T-helper 17 cell (primary cell): ENCODE results near the gene ORC6. TPM values are rescaled to one million over a fixed set of nuclear protein-coding genes. Genes with fewer than 3 reads are reported as not detected.

Experiments
- total RNA-seq, 4 donors: library from RNA in 2 of 4; stranded (reverse) in 2 of 4; gene quantifications; one replicate each; pipeline ENCODE4 v1.2.3 and lab custom pipeline; 2022 to 2026

Gene ORC6
- total RNA-seq, 2 donors from 2014 or later: 4.4 to 7.8 TPM

Other genes starting within 250 kb of the ORC6 start
- 1 to 10 TPM; 1.6 to 4.0 TPM for gene SHCBP1, start 68.3 kb upstream of the ORC6 start, total RNA-seq
- 10 to 100 TPM; 37.6 to 43.7 TPM for gene VPS35, start 481 bp upstream of the ORC6 start, total RNA-seq
- gene MYLK3, start 58.7 kb downstream of the ORC6 start, total RNA-seq: not detected
- gene C16orf87, start 141.5 kb downstream of the ORC6 start, total RNA-seq: 10 to 100 TPM; 12.4 to 20.3 TPM
- under 1 TPM; 0.23 to 0.60 TPM for gene GPT2, start 194.7 kb downstream of the ORC6 start, total RNA-seq